ENCODE measurements around the gene LIMD2. TPM values are rescaled to one million over a fixed set of nuclear protein-coding genes. Genes with fewer than 3 reads are reported as not detected.
A peak's percentile ranks its signal among the peaks of the same experiment; 100 is the strongest.

Gene LIMD2
- 404 and 421 TPM in 2 replicates for total RNA-seq

GRCh38 chr17:63699638-63700527, at the start of gene LIMD2:
Gene LIMD2 (minus strand): TSS chr17:63700125. CDS start chr17:63699298, 827 bp downstream.
- intact Hi-C loops (cut with micrococcal nuclease): loop anchor here (1.0 to 5.0 kb wide), 10 partner anchors 42 to 807 kb away; partner anchors contain the start of genes ACE, CCDC47, CEP95 and CYB561
- no peaks in the 10 kb centered on the region for H3K9me3 Mint-ChIP-seq
- DNase-seq: peak; percentile 80
- peak within 1 kb of the TSS; percentile 96 for H3K4me3 Mint-ChIP-seq
- ChIA-PET POLR2A (interaction anchor here (0.6 to 11.3 kb wide), 12 partner anchors 11 to 806 kb away, joined by 3 to 295 read pairs (median 9); partner anchors contain the start of genes CCDC47, CEP95, CYB561 and DDX42), CTCF (interaction anchor here (4.5 kb wide), 1 partner anchor 11 kb away, joined by 42 read pairs; no protein-coding TSS in a partner anchor)
- H3K4me1 Mint-ChIP-seq: peaks cover 71% of the 10 kb centered on the region
- no peaks in the 10 kb centered on the region for H3K27me3 Mint-ChIP-seq
- ATAC-seq (ENCODE audit: low read depth): peak; percentile 17
- peak within 1 kb of the TSS; percentile 95 for H3K27ac Mint-ChIP-seq
- peaks cover 50% of the 10 kb centered on the region for H3K36me3 Mint-ChIP-seq (ENCODE audit: low read depth)
- TF ChIP-seq CTCF (IDR thresholded peaks at IDR 0.05): no peak

DNA sequence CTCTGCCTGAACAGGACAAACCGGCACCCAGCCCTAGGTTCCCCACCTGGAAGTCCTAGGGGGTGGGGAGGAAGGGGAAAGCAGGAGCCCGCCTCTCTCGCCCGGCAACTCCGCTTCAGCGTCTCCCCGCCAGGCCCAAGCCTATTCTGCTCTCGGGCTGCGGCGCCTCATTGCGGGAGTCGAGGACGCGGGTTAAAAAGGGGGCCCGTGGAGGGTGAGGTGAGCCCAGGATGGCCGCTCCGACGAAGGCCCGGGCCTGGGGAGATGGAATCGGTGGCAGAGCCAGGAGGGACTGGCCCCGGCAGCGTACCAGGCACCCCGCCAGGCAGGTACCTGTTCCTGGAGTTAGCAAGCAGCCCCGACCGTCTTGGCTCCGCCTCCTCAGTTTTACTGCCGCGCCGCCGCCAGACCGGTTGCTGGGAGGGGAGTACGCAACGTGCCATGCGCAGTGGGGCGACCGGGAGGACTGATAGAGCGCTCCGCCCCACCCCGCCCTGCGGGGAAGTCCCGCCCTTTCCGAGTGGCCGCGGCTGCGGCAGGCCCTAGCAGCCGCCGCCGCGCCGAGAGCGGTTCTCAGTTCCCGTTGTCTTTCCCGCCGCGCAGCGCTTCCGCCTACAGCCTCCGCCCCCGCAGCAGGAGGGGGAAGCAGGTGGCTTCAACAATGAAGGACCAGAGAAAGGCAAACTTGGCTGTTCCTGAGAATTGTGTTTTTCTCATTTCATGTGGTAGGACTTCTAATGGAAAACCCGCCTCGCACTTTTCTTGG, 41.7 kb upstream of the LIMD2 start, which contains the start of gene STRADA:
STRADA (minus strand) TSS at position 392 of the 766 bp plus-strand sequence. CDS start 13,430 bp downstream, outside the sequence.
- H3K27me3 Mint-ChIP-seq: no peaks in the 10 kb centered on the region
- H3K27ac Mint-ChIP-seq: peak within 1 kb of the TSS; percentile 96
- peaks cover 23% of the 10 kb centered on the region for H3K36me3 Mint-ChIP-seq (ENCODE audit: low read depth)
- ChIA-PET CTCF (interaction anchor here (1.0 to 1.5 kb wide), 7 partner anchors 16 to 107 kb away, joined by 3 to 7 read pairs (median 4); partner anchors contain the start of genes CCDC47 and DDX42), POLR2A (interaction anchor here (0.6 to 5.6 kb wide), 35 partner anchors 9 to 1177 kb away, joined by 3 to 295 read pairs (median 5); partner anchors contain the start of genes CCDC47, CEP95, DCAF7 and DDX42)
- TF ChIP-seq CTCF (IDR thresholded peaks at IDR 0.05): no peak
- peaks cover 28% of the 10 kb centered on the region for H3K4me1 Mint-ChIP-seq
- intact Hi-C loops (cut with micrococcal nuclease): loop anchor here (1.0 to 5.0 kb wide), 10 partner anchors 11 to 521 kb away; partner anchors contain the start of genes CCDC47, DCAF7, ERN1 and FTSJ3
- peak within 1 kb of the TSS; percentile 86 for H3K4me3 Mint-ChIP-seq
- DNase-seq: peak; percentile 99
- no peaks in the 10 kb centered on the region for H3K9me3 Mint-ChIP-seq
- ATAC-seq (ENCODE audit: low read depth): peak; percentile 86

- H3K27ac Mint-ChIP-seq: peak overlapping the region; percentile 96
- TF ChIP-seq CTCF (IDR thresholded peaks at IDR 0.05): no peak
- H3K4me1 Mint-ChIP-seq: peaks cover 28% of the 10 kb centered on the region
- no peaks in the 10 kb centered on the region for H3K9me3 Mint-ChIP-seq
- DNase-seq: no peak
- no peaks in the 10 kb centered on the region for H3K27me3 Mint-ChIP-seq
- peaks cover 21% of the 10 kb centered on the region for H3K36me3 Mint-ChIP-seq (ENCODE audit: low read depth)
- CTCF ChIA-PET: no interaction called here
- peak overlapping the region; percentile 86 for H3K4me3 Mint-ChIP-seq
- intact Hi-C loops (cut with micrococcal nuclease): loop anchor here (1.0 to 5.0 kb wide), 5 partner anchors 32 to 521 kb away; partner anchors contain the start of genes CCDC47, DCAF7, ERN1 and MAP3K3
- POLR2A ChIA-PET: interaction anchor here (0.6 to 5.6 kb wide), 11 partner anchors 11 to 119 kb away, joined by 3 to 295 read pairs (median 4); partner anchors contain the start of genes CCDC47, DDX42, LIMD2 and MAP3K3
- ATAC-seq (ENCODE audit: low read depth): no peak
Observed at GRCh38 chr17:63741143-63741407, 41.1 kb upstream of the LIMD2 start.

- ChIA-PET POLR2A (interaction anchor here (0.6 to 5.6 kb wide), 11 partner anchors 11 to 119 kb away, joined by 3 to 295 read pairs (median 4); partner anchors contain the start of genes CCDC47, DDX42, LIMD2 and MAP3K3), CTCF (no interaction called here)
- Mint-ChIP-seq H3K36me3 (ENCODE audit: low read depth) (peaks cover 16% of the 10 kb centered on the region), H3K27me3 (no peaks in the 10 kb centered on the region), H3K9me3 (no peaks in the 10 kb centered on the region), H3K27ac (peak overlapping the region; percentile 96), H3K4me3 (peak overlapping the region; percentile 86), H3K4me1 (peaks cover 28% of the 10 kb centered on the region)
- intact Hi-C loops (cut with micrococcal nuclease): loop anchor here (1.0 to 5.0 kb wide), 5 partner anchors 33 to 522 kb away; partner anchors contain the start of genes CCDC47, DCAF7, ERN1 and MAP3K3
- DNase-seq (no peak), ATAC-seq (ENCODE audit: low read depth) (no peak)
- TF ChIP-seq CTCF (IDR thresholded peaks at IDR 0.05): no peak
Observed at GRCh38 chr17:63740464-63741142, 40.7 kb upstream of the LIMD2 start.

Measured in activated B cell treated with CpG ODN at 0.5 μM for 24 hours (primary cell).